A549 (cell line): ENCODE data around the gene ACAT2.
"Not testable (repeated sequence)": the region's sequence is repeated elsewhere in the genome, so short reads cannot be mapped to it uniquely, and the experiment has no call there.

ENCODE experiments used
- CTCF ChIP-seq: fragments of >200 bp; sonication (Bioruptor Twin); formaldehyde crosslinking; IDR thresholded peaks from 3 replicates; pipeline ENCODE4 v1.5.1; 2016
- EP300 ChIP-seq, 2 experiments: fragments of >200 bp; sonication (Bioruptor Twin); formaldehyde crosslinking; IDR thresholded peaks; 2 replicates in 1 of 2; 3 replicates in 1 of 2; pipeline ENCODE4 v1.6.1; 2016 to 2017
- KDM1A ChIP-seq: fragments of 200-600 bp; sonication (generic); IDR thresholded peaks from 2 replicates; pipeline ENCODE4 v1.6.1; 2016; ENCODE audit warnings: low read depth, mild to moderate bottlenecking
- PHF8 ChIP-seq: fragments of 200-600 bp; sonication (generic); IDR thresholded peaks from 2 replicates; pipeline ENCODE4 v1.6.1; 2016; ENCODE audit warnings: low read depth, mild to moderate bottlenecking, antibody characterized with exemption, moderate library complexity, borderline replicate concordance
- POLR2A ChIP-seq: IDR thresholded peaks from 2 replicates; pipeline ENCODE4 v1.6.1; 2012; ENCODE audit warnings: mild to moderate bottlenecking, low read length
- REST ChIP-seq: fragments of 200-600 bp; sonication (generic); IDR thresholded peaks from 2 replicates; pipeline ENCODE4 v1.6.1; 2016; ENCODE audit warnings: antibody characterized with exemption, mild to moderate bottlenecking, moderate library complexity
- RFX5 ChIP-seq: fragments of 450-650 bp; IDR thresholded peaks from 2 replicates; pipeline ENCODE4 v1.7.1; 2014; ENCODE audit warnings: antibody characterized with exemption, mild to moderate bottlenecking, moderate library complexity
- SREBF2 ChIP-seq: fragments of 450-650 bp; IDR thresholded peaks from 2 replicates; pipeline ENCODE4 v1.6.1; 2014; ENCODE audit warnings: mild to moderate bottlenecking, moderate library complexity
- TP53 ChIP-seq: fragments of 250-450 bp; sonication (Bioruptor Pico); IDR thresholded peaks from 2 replicates; pipeline ENCODE4 v1.5.0; 2021; ENCODE audit warnings: mild to moderate bottlenecking, moderate library complexity
- USF2 ChIP-seq: fragments of 450-650 bp; IDR thresholded peaks from 2 replicates; pipeline ENCODE4 v1.6.1; 2014; ENCODE audit warnings: antibody characterized with exemption
- ZC3H11A ChIP-seq: fragments of 450-650 bp; IDR thresholded peaks from 2 replicates; pipeline ENCODE4 v1.6.1; 2014; ENCODE audit warnings: antibody characterized with exemption, mild to moderate bottlenecking

- not testable (repeated sequence) for TF ChIP-seq POLR2A; USF2; TP53 (CRISPR knock-in tag); EP300 (IDR thresholded peaks at IDR 0.05); PHF8; REST; RFX5; CTCF; SREBF2; KDM1A; ZC3H11A
Measured at GRCh38 chr6:159721981-159722380, 39.9 kb upstream of the ACAT2 start.
